ENCODE measurements around the gene PSMD9.
"Not testable (repeated sequence)": the region's sequence is repeated elsewhere in the genome, so short reads cannot be mapped to it uniquely, and the experiment has no call there.

Gene PSMD9

DNA sequence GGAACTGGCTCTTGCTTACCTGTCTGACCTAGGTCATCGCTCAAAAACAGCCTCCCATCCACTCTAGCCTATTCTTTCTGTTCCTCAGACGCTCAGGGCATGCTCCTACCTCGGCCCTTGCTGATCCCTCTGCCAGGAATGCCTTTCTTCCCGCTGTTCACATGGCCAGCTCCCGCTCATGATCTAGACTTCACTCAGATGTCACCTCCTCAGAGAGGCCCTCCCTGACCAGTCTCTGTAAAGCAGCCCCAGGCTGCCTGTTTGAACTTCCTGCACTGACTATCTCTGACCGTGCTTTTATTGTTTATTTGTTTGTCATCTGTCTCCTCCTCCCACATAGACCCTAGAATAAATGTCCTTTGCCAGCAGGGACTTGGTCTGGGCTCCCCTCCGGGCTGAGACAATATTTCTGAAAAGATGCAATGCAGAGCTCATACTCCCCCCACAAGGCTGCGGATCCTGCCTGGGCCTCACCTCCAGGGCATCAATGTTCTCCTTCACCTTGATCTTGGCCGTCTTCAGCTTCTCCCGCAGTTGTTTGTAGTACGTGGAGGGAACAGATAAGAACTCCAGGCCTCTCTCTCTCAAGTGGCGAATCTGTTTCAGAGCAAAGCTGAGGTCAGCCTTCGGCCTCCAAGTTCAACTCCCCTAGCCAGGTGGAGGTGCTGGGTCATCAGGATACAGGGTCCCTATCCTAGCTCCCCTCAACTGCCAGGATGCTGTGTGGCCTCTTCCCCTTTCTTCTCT, 45.2 kb upstream of the PSMD9 start:
- no peak for ATAC-seq
- TF ChIP-seq ZC3H10 (CRISPR knock-in tag; IDR thresholded peaks at IDR 0.05) (no peak), ZFP30 (CRISPR knock-in tag; IDR thresholded peaks at IDR 0.05) (no peak), ARNTL (CRISPR knock-in tag; IDR thresholded peaks at IDR 0.05; ENCODE audit: borderline replicate concordance, low read depth) (no peak), TCF4 (CRISPR knock-in tag; IDR thresholded peaks at IDR 0.05; ENCODE audit: borderline replicate concordance) (no peak), GLIS3 (CRISPR knock-in tag; IDR thresholded peaks at IDR 0.05) (no peak), OSR1 (CRISPR knock-in tag; IDR thresholded peaks at IDR 0.05) (no peak), TOX (CRISPR knock-in tag; IDR thresholded peaks at IDR 0.05; ENCODE audit: borderline replicate concordance) (no peak), CSDC2 (CRISPR knock-in tag; IDR thresholded peaks at IDR 0.05) (no peak)
- TF ChIP-seq, protein P1, sequence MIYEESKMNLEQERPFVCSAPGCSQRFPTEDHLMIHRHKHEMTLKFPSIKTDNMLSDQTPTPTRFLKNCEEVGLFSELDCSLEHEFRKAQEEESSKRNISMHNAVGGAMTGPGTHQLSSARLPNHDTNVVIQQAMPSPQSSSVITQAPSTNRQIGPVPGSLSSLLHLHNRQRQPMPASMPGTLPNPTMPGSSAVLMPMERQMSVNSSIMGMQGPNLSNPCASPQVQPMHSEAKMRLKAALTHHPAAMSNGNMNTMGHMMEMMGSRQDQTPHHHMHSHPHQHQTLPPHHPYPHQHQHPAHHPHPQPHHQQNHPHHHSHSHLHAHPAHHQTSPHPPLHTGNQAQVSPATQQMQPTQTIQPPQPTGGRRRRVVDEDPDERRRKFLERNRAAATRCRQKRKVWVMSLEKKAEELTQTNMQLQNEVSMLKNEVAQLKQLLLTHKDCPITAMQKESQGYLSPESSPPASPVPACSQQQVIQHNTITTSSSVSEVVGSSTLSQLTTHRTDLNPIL (CRISPR knock-in tag; IDR thresholded peaks at IDR 0.05; ENCODE audit: low read depth): no peak

DNA sequence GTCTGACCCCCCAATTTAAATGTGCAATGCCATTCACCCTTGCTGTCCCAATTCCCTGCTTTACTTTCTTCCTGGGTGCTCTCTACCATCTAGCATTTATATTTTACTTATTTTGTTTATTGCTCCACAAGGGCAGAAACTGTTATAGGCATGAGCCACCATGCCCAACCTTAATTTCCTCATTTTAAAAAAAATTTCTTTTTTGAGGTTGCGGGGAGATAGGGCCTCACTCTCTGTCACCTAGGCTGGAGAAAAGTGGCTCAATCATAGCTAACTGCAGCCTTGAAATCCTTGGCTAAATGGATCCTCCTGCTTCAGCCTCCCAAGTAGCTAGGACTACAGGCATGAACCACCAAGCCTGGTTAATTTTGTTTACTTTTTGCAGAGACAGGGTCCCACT, 42.9 kb upstream of the PSMD9 start:
- no peak for TF ChIP-seq CSDC2 (CRISPR knock-in tag; IDR thresholded peaks at IDR 0.05)
- no peak for TF ChIP-seq ZNF70 (CRISPR knock-in tag; IDR thresholded peaks at IDR 0.05)
- TF ChIP-seq TCF4 (CRISPR knock-in tag; IDR thresholded peaks at IDR 0.05; ENCODE audit: borderline replicate concordance): no peak
- ATAC-seq: no peak

DNA sequence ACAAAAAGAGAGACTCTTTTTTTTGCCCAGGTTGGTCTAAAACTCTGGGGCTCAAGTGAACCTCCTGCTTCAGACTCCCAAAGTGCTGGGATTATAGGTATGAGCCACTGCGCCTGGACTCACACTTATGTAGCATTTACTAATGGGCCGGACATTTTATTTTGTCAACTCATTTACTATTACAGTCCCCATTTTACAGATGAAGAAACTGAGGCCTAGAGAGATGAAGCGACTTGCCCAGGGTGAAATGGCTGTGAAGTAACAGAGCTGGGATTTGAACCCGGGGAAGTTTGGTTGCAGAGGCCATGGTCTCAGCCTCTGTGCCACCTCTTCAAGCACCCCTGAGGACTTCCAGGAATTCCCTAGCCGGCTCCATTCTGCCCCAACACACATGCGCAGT, 39.4 kb upstream of the PSMD9 start:
- TF ChIP-seq ZFP3 (CRISPR knock-in tag; IDR thresholded peaks at IDR 0.05) (no peak), ARNTL (CRISPR knock-in tag; IDR thresholded peaks at IDR 0.05; ENCODE audit: borderline replicate concordance, low read depth) (no peak)
- TF ChIP-seq, protein P2, sequence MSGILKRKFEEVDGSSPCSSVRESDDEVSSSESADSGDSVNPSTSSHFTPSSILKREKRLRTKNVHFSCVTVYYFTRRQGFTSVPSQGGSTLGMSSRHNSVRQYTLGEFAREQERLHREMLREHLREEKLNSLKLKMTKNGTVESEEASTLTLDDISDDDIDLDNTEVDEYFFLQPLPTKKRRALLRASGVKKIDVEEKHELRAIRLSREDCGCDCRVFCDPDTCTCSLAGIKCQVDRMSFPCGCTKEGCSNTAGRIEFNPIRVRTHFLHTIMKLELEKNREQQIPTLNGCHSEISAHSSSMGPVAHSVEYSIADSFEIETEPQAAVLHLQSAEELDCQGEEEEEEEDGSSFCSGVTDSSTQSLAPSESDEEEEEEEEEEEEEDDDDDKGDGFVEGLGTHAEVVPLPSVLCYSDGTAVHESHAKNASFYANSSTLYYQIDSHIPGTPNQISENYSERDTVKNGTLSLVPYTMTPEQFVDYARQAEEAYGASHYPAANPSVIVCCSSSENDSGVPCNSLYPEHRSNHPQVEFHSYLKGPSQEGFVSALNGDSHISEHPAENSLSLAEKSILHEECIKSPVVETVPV (CRISPR knock-in tag; IDR thresholded peaks at IDR 0.05): no peak
- ATAC-seq: no peak

DNA sequence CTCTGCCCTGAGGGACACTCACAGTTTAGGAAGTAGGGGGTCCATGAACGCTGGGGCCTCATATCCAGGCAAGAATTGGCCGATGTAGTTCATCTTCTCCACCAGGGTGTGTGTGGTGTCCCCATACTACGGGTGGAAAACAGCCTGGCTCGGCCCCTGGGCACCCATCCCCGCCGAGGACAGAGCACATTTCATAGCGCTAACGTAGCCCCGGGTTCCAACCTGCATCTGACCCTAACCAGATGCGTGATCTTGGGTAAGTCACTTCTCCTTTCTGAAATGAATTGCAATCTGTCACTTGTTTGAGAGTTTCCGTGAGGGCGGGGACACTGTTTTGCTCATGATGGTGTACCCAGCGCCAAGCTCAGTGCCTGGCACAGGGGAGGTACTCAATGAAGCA, 38.9 kb upstream of the PSMD9 start:
- ATAC-seq: no peak
- TF ChIP-seq OSR1 (CRISPR knock-in tag; IDR thresholded peaks at IDR 0.05) (no peak), ZNF8 (CRISPR knock-in tag; IDR thresholded peaks at IDR 0.05) (no peak), SNAI2 (CRISPR knock-in tag; IDR thresholded peaks at IDR 0.05) (no peak)
- TF ChIP-seq, protein P3, sequence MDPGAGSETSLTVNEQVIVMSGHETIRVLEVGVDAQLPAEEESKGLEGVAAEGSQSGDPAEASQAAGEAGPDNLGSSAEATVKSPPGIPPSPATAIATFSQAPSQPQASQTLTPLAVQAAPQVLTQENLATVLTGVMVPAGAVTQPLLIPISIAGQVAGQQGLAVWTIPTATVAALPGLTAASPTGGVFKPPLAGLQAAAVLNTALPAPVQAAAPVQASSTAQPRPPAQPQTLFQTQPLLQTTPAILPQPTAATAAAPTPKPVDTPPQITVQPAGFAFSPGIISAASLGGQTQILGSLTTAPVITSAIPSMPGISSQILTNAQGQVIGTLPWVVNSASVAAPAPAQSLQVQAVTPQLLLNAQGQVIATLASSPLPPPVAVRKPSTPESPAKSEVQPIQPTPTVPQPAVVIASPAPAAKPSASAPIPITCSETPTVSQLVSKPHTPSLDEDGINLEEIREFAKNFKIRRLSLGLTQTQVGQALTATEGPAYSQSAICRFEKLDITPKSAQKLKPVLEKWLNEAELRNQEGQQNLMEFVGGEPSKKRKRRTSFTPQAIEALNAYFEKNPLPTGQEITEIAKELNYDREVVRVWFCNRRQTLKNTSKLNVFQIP (CRISPR knock-in tag; IDR thresholded peaks at IDR 0.05; ENCODE audit: borderline replicate concordance, low read depth): no peak

DNA sequence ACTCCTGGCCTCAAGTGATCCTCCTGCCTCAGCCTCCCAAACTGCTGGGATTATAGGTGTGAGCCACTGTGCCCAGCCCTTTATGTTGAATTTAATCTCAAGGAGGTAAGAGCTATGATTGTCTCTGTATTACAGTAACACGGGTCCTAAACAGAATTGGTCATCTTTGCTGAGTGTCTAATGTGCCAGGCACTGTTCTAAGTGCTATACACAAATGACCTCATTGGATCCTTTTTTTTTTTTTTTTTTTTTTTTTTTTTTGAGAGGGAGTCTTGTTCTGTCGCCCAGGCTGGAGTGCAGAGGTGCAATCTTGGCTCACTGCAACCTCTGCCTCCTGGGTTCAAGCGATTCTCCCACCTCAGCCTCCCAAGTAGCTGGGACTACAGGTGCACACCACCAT, 36.2 kb upstream of the PSMD9 start:
- ATAC-seq: not testable (repeated sequence)

DNA sequence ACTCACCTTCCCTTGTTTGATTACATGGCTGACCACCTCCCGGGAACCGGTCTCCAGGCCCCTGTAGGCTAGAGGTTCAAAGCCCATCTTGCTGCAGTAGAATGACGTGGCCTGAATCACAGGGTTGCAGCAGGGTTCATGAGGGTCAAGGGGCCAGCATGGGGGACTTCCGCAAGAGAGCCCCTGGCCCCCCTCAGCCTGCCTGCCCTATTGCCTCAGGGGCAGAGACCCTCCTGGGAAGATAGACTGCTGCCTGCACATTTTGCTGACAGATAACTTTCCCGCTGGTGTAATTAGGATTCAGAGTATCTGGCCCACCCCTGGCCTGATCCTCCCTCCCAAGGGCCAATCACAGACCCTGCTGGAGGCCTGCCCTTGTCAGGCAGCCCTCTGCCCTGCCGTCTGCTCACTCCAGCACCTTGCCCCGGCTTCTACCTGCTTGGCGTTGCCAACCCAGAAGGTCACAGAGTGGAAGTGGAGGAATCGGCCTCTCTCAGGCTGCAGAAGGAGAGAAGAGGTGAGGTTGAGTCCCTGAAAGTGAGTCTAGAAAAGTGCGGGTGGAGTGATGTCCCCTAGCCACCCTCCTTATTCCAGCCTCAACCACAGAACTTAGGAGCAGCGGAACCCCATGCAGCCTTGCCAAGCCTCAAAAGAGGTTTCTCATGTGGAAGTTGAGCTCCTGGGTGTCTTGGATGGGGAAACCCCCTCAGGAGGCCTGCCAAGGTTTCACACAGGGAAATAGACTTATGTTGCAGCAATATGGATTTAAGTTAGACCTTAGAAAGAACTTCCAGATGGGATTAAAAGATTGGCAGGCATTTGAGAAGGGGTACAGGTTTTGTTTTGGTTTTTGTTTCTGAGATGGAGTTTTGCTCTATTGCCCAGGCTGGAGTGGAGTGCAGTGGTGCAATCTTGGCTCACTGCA, 31.0 kb upstream of the PSMD9 start:
- no peak for ATAC-seq
- no peak for TF ChIP-seq ZNF8 (CRISPR knock-in tag; IDR thresholded peaks at IDR 0.05)
- no peak for TF ChIP-seq ESRRG (CRISPR knock-in tag; IDR thresholded peaks at IDR 0.05)
- TF ChIP-seq, protein P4, sequence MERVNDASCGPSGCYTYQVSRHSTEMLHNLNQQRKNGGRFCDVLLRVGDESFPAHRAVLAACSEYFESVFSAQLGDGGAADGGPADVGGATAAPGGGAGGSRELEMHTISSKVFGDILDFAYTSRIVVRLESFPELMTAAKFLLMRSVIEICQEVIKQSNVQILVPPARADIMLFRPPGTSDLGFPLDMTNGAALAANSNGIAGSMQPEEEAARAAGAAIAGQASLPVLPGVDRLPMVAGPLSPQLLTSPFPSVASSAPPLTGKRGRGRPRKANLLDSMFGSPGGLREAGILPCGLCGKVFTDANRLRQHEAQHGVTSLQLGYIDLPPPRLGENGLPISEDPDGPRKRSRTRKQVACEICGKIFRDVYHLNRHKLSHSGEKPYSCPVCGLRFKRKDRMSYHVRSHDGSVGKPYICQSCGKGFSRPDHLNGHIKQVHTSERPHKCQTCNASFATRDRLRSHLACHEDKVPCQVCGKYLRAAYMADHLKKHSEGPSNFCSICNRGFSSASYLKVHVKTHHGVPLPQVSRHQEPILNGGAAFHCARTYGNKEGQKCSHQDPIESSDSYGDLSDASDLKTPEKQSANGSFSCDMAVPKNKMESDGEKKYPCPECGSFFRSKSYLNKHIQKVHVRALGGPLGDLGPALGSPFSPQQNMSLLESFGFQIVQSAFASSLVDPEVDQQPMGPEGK (CRISPR knock-in tag; IDR thresholded peaks at IDR 0.05; ENCODE audit: borderline replicate concordance): no peak
- no peak for TF ChIP-seq ZNF565 (CRISPR knock-in tag; conservative IDR thresholded peaks at IDR 0.05; ENCODE audit: low read depth)
- TF ChIP-seq, protein P2 (CRISPR knock-in tag; IDR thresholded peaks at IDR 0.05): no peak
- TF ChIP-seq GLIS3 (CRISPR knock-in tag; IDR thresholded peaks at IDR 0.05): no peak
- TF ChIP-seq ZNF70 (CRISPR knock-in tag; IDR thresholded peaks at IDR 0.05): no peak
- no peak for TF ChIP-seq SNAI2 (CRISPR knock-in tag; IDR thresholded peaks at IDR 0.05)
- no peak for TF ChIP-seq RARB (CRISPR knock-in tag; IDR thresholded peaks at IDR 0.05)
- no peak for TF ChIP-seq ARNTL (CRISPR knock-in tag; IDR thresholded peaks at IDR 0.05; ENCODE audit: borderline replicate concordance, low read depth)
- no peak for TF ChIP-seq PPARA (CRISPR knock-in tag; IDR thresholded peaks at IDR 0.05; ENCODE audit: borderline replicate concordance)
- TF ChIP-seq OSR1 (CRISPR knock-in tag; IDR thresholded peaks at IDR 0.05): no peak
- TF ChIP-seq, protein P3 (CRISPR knock-in tag; IDR thresholded peaks at IDR 0.05; ENCODE audit: borderline replicate concordance, low read depth): no peak
- no peak for TF ChIP-seq TOX (CRISPR knock-in tag; IDR thresholded peaks at IDR 0.05; ENCODE audit: borderline replicate concordance)
- TF ChIP-seq TCF4 (CRISPR knock-in tag; IDR thresholded peaks at IDR 0.05; ENCODE audit: borderline replicate concordance): no peak
- TF ChIP-seq CSDC2 (CRISPR knock-in tag; IDR thresholded peaks at IDR 0.05): no peak
